A673 (cell line): Measurements from ENCODE around the gene ACAT2.

Source experiments
- CTCF ChIP-seq: fragments of 300-800, 200-600 bp; sonication (generic); conservative IDR thresholded peaks from 2 replicates; pipeline ENCODE4 v1.5.1; 2017; ENCODE audit warnings: low read depth, mild to moderate bottlenecking, antibody characterized with exemption, low read length, moderate library complexity, mixed read lengths
- EZH2 ChIP-seq: fragments of 200-600 bp; sonication (generic); IDR thresholded peaks from 2 replicates; pipeline ENCODE4 v1.6.1; 2017; ENCODE audit warnings: borderline replicate concordance, low read depth, mild to moderate bottlenecking, mixed read lengths, antibody characterized with exemption, low read length; ENCODE audit not compliant: poor library complexity, severe bottlenecking

GRCh38 chr6:159745081-159745480, 16.8 kb upstream of the ACAT2 start:
- TF ChIP-seq CTCF (no peak), EZH2 (no peak)
